ENCODE data around the gene SUCO. TPM values are rescaled to one million over a fixed set of nuclear protein-coding genes. Genes with fewer than 3 reads are reported as not detected.

Gene SUCO
- total and polyA plus RNA-seq, 2 of the 13 experiments (the other 11 are each of a cell fraction or from before 2014, with no cell fraction given), result 12.6 to 25.5 TPM

GRCh38 chr1:172532700-172533512 is at the start of gene SUCO (continued):
- peak; percentile 86 for TF ChIP-seq MAZ (IDR thresholded peaks at IDR 0.05; ENCODE audit: borderline replicate concordance, low read depth, low read length)
- peak; percentile 81; the same call in 1 of the 2 replicates for TF ChIP-seq MAZ (CRISPR knock-in tag; IDR thresholded peaks at IDR 0.05; ENCODE audit: low read depth)
- no peak for TF ChIP-seq ZUFSP (CRISPR knock-in tag; IDR thresholded peaks at IDR 0.05; ENCODE audit: borderline replicate concordance)
- no peak for TF ChIP-seq MXD4 (CRISPR knock-in tag; IDR thresholded peaks at IDR 0.05)
- no peak for TF ChIP-seq ZNF3 (CRISPR knock-in tag; IDR thresholded peaks at IDR 0.05)
- TF ChIP-seq ZNF274 (CRISPR knock-in tag; IDR thresholded peaks at IDR 0.05), result peak; percentile 65; the same call in 1 of the 2 replicates
- TF ChIP-seq U2AF2 (IDR thresholded peaks at IDR 0.05; ENCODE audit: low read depth, low read length), result no peak
- peak; percentile 78; the same call in 1 of the 2 replicates for TF ChIP-seq KAT7 (CRISPR knock-in tag; IDR thresholded peaks at IDR 0.05; ENCODE audit: borderline replicate concordance)
- no peak for TF ChIP-seq PCBP2 (optimal IDR thresholded peaks at IDR 0.05; ENCODE audit: low read depth, low read length, poor library complexity, severe bottlenecking)
- TF ChIP-seq RAD21 (CRISPR knock-in tag; IDR thresholded peaks at IDR 0.05), result peak; percentile 77
- TF ChIP-seq KDM2A (CRISPR knock-in tag; IDR thresholded peaks at IDR 0.05; ENCODE audit: borderline replicate concordance, low read depth), result peak; percentile 83
- TF ChIP-seq ZSCAN29 (CRISPR knock-in tag; conservative IDR thresholded peaks at IDR 0.05), result 0 out of 2 replicates have a peak, but pooled peaks have one; percentile 59
- TF ChIP-seq DPF2 (CRISPR knock-in tag; IDR thresholded peaks at IDR 0.05; ENCODE audit: borderline replicate concordance, low read depth), result no peak
- no peak for TF ChIP-seq HIC2 (CRISPR knock-in tag; IDR thresholded peaks at IDR 0.05; ENCODE audit: low read depth)
- TF ChIP-seq ERF (CRISPR knock-in tag; IDR thresholded peaks at IDR 0.05), result peak; percentile 77; the same call in 1 of the 2 replicates
- no peak for TF ChIP-seq ARNT (IDR thresholded peaks at IDR 0.05)
- TF ChIP-seq TAF1 (CRISPR knock-in tag; IDR thresholded peaks at IDR 0.05), result peak; percentile 94
- peak; percentile 32; the same call in 1 of the 2 replicates for TF ChIP-seq ZIK1 (CRISPR knock-in tag; IDR thresholded peaks at IDR 0.05; ENCODE audit: borderline replicate concordance, low read depth)
- TF ChIP-seq ZNF484 (CRISPR knock-in tag; IDR thresholded peaks at IDR 0.05; ENCODE audit: borderline replicate concordance, low read depth), result 0 out of 2 replicates have a peak, but pooled peaks have one; percentile 63
- TF ChIP-seq ZNF207 (IDR thresholded peaks at IDR 0.05; ENCODE audit: borderline replicate concordance), result no peak
- peak in 1 of 2 experiments; percentile 79; a peak in 2 of 4 replicates for TF ChIP-seq KLF16 (CRISPR knock-in tag; IDR thresholded peaks at IDR 0.05)
- no peak for TF ChIP-seq FLYWCH1 (CRISPR knock-in tag; IDR thresholded peaks at IDR 0.05)
- TF ChIP-seq ZNF605 (CRISPR knock-in tag; IDR thresholded peaks at IDR 0.05), result peak; percentile 69; the same call in 1 of the 2 replicates
- TF ChIP-seq ZNF746 (CRISPR knock-in tag; IDR thresholded peaks at IDR 0.05), result peak; percentile 81
- TF ChIP-seq SP4 (CRISPR knock-in tag; IDR thresholded peaks at IDR 0.05), result peak; percentile 95
- peak; percentile 90 for TF ChIP-seq GMEB1 (CRISPR knock-in tag; IDR thresholded peaks at IDR 0.05; ENCODE audit: borderline replicate concordance)

Measured in HepG2 (cell line).